Lower leg skin (tissue), 3 donors: Measurements from ENCODE around the gene UNC5C.

ENCODE experiments used
- POLR2A ChIP-seq, 2 donors: fragments of 450-650 bp; IDR thresholded peaks; one replicate each; pipeline ENCODE4 v1.6.1; 2016 to 2017; ENCODE audit warnings: antibody characterized with exemption in 2 of 2, mild to moderate bottlenecking in 1 of 2, moderate library complexity in 1 of 2
- TF ChIP-seq, protein P1 (sequence below), 3 donors: fragments of 450-650 bp; IDR thresholded peaks; one replicate each; pipeline ENCODE4 v1.5.1; 2016; ENCODE audit warnings: antibody characterized with exemption in 3 of 3, mild to moderate bottlenecking in 3 of 3, moderate library complexity in 2 of 3

DNA sequence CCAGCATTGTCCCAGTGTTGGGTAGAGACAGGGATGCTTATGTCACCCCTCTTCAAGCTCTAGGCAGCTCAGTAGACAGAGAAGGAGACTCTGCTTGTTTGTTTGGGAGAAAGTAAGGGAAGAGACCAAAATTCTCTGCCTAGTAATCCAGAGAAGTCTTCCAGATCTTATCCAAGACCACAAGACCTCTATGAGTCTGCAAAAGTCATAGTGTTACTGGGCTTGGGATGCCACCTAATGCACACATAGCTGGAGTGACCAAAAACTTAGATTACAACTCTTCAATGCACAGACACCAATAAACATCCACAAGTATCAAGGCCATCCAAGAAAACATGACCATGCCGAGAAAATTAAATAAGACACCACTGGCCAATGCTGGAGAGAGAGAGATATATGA, 205.5 kb downstream of the UNC5C start:
- no peak for TF ChIP-seq POLR2A (IDR thresholded peaks at IDR 0.05)
- TF ChIP-seq, protein P1, sequence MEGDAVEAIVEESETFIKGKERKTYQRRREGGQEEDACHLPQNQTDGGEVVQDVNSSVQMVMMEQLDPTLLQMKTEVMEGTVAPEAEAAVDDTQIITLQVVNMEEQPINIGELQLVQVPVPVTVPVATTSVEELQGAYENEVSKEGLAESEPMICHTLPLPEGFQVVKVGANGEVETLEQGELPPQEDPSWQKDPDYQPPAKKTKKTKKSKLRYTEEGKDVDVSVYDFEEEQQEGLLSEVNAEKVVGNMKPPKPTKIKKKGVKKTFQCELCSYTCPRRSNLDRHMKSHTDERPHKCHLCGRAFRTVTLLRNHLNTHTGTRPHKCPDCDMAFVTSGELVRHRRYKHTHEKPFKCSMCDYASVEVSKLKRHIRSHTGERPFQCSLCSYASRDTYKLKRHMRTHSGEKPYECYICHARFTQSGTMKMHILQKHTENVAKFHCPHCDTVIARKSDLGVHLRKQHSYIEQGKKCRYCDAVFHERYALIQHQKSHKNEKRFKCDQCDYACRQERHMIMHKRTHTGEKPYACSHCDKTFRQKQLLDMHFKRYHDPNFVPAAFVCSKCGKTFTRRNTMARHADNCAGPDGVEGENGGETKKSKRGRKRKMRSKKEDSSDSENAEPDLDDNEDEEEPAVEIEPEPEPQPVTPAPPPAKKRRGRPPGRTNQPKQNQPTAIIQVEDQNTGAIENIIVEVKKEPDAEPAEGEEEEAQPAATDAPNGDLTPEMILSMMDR (IDR thresholded peaks at IDR 0.05): no peak
